Measurements from ENCODE around the gene FADS2. TPM values are rescaled to one million over a fixed set of nuclear protein-coding genes. Genes with fewer than 3 reads are reported as not detected.

FADS2 gene
- total RNA-seq, 1 experiment from 2014 or later, result 423 TPM

DNA sequence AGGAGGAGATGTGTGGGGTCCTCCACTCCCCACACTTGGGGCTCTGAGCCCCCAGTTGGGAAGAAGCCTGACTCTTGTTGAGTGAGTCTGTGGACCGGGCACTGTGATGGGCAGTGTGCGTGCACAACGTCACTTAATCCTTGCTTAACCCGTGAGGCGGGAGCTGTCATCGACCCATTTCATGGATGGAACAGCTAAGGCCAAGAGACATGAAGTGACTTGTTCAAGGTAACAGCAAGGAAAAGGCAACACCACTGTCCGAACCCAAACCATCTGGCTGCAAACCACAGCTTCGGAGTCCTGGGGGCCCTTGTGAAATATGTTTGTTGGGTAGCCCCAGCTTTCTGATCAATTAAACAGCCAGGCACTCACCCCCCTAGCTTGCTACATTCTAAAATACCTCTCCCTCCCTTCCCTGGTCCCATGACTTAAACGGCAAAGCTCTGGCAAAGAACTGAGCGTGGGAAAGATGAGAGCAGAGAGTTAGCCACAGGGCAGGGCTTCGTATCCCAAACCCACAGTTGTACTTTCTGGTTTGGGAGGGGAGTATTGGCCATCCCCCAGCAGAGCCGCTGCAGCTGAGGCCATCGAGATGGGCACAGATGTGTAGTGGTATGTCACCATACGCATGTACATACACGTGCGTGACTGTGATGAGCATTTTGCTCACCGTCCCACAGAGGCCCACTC, 26.3 kb downstream of the FADS2 start (continued):
- TF ChIP-seq ZSCAN18 (CRISPR knock-in tag; IDR thresholded peaks at IDR 0.05) (no peak), FOXJ3 (CRISPR knock-in tag; IDR thresholded peaks at IDR 0.05; ENCODE audit: borderline replicate concordance) (no peak)

DNA sequence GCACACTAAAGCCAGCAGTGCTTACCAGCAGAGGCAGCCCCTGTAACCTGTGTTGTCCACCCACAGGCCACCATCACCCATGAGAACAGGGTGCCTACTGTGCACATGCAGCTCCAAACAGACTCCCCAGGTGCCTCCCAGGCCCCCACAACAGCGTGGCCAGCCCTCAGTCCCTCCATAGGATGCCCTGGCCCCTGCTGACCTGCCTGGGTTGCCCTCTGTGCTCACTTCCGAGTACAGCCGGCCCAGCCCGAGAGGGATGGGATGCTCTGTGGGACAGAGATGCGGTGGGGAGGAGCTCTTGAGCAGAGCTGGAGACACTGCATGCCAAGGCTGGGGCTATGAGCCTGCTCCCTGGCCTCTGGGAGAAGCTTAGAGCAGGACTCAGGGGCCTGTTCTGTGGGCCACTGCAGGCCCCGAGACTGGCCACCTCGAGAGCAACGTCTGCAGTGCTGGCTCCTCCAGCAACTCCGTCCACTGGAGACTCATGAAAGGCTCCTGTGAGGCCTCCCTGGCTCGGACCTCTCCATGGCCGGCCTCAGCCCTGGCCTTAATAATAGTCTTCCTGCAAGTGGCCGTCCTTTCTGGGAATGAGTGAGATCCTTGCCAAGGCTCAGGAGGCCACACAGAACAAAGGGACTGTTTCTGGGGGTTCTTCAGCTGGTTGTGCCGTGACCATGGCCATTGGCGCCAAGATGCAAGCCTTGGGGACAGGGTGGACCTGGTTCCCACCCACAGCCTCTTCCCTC, 27.0 kb downstream of the FADS2 start:
- Mint-ChIP-seq H3K27me3 (ENCODE audit: low read depth) (no peaks in the 10 kb centered on the region), H3K27ac (no peak overlapping the region), H3K4me3 (no peak overlapping the region), H3K36me3 (peaks cover 64% of the 10 kb centered on the region), H3K9me3 (no peaks in the 10 kb centered on the region), H3K4me1 (no peaks in the 10 kb centered on the region)
- POLR2A ChIA-PET, result no interaction called here
- DNase-seq (ENCODE audit: low spot score) (no peak), ATAC-seq (no peak; the same call in 1 of the 2 replicates)
- TF ChIP-seq HMGXB4 (CRISPR knock-in tag; IDR thresholded peaks at IDR 0.05) (no peak), ZNF281 (CRISPR knock-in tag; IDR thresholded peaks at IDR 0.05) (no peak), FOXP1 (CRISPR knock-in tag; IDR thresholded peaks at IDR 0.05; ENCODE audit: borderline replicate concordance) (no peak), NR2C2 (CRISPR knock-in tag; IDR thresholded peaks at IDR 0.05) (no peak), USF1 (CRISPR knock-in tag; IDR thresholded peaks at IDR 0.05) (no peak), E2F1 (CRISPR knock-in tag; IDR thresholded peaks at IDR 0.05) (no peak), ZBTB21 (CRISPR knock-in tag; IDR thresholded peaks at IDR 0.05; ENCODE audit: borderline replicate concordance) (no peak), GRHL2 (CRISPR knock-in tag; IDR thresholded peaks at IDR 0.05; ENCODE audit: insufficient replicate concordance, severe bottlenecking) (no peak)
- TF ChIP-seq, protein P1, sequence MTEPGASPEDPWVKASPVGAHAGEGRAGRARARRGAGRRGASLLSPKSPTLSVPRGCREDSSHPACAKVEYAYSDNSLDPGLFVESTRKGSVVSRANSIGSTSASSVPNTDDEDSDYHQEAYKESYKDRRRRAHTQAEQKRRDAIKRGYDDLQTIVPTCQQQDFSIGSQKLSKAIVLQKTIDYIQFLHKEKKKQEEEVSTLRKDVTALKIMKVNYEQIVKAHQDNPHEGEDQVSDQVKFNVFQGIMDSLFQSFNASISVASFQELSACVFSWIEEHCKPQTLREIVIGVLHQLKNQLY (CRISPR knock-in tag; IDR thresholded peaks at IDR 0.05), result no peak
- TF ChIP-seq, protein P2, sequence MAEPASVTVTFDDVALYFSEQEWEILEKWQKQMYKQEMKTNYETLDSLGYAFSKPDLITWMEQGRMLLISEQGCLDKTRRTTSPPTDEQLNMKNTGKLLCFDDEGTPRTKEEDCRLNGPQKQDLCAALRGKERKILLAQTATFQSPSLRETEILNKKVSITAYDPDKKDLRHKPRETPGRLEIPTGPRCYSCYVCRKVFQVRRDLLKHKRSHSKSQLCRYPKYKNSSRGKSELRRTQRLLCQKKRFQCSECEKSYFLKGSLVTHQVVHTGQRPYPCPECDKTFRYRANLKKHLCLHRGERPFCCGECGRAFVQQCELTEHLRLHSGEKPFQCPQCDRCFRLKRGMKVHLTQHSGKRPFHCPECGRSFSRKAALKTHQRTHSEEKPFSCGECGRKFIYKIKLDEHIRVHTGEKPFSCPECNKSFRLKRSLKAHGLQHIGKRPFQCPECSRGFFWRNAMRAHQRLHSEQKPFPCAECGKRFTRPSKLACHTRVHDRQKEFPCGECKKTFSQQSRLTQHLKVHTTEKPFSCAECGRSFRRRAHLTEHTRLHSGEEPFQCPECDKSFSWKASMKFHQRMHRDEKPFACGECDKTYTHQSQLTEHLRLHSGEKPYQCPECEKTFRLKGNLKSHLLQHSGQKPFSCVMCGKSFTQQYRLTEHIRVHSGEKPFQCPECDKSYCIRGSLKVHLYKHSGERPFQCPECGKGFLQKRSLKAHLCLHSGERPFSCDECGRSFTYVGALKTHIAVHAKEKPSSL (CRISPR knock-in tag; conservative IDR thresholded peaks at IDR 0.05), result no peak
- TF ChIP-seq, protein P3, sequence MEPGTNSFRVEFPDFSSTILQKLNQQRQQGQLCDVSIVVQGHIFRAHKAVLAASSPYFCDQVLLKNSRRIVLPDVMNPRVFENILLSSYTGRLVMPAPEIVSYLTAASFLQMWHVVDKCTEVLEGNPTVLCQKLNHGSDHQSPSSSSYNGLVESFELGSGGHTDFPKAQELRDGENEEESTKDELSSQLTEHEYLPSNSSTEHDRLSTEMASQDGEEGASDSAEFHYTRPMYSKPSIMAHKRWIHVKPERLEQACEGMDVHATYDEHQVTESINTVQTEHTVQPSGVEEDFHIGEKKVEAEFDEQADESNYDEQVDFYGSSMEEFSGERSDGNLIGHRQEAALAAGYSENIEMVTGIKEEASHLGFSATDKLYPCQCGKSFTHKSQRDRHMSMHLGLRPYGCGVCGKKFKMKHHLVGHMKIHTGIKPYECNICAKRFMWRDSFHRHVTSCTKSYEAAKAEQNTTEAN (CRISPR knock-in tag; IDR thresholded peaks at IDR 0.05), result no peak
- CTCF ChIA-PET, result no interaction called here

All from WTC11 (cell line).